ENCODE measurements around the gene CELA2A.

- TF ChIP-seq, protein P1, sequence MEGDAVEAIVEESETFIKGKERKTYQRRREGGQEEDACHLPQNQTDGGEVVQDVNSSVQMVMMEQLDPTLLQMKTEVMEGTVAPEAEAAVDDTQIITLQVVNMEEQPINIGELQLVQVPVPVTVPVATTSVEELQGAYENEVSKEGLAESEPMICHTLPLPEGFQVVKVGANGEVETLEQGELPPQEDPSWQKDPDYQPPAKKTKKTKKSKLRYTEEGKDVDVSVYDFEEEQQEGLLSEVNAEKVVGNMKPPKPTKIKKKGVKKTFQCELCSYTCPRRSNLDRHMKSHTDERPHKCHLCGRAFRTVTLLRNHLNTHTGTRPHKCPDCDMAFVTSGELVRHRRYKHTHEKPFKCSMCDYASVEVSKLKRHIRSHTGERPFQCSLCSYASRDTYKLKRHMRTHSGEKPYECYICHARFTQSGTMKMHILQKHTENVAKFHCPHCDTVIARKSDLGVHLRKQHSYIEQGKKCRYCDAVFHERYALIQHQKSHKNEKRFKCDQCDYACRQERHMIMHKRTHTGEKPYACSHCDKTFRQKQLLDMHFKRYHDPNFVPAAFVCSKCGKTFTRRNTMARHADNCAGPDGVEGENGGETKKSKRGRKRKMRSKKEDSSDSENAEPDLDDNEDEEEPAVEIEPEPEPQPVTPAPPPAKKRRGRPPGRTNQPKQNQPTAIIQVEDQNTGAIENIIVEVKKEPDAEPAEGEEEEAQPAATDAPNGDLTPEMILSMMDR (conservative IDR thresholded peaks at IDR 0.05; ENCODE audit: low read depth, low read length): no peak
- TF ChIP-seq EZH2 (IDR thresholded peaks at IDR 0.05; ENCODE audit: borderline replicate concordance, low read depth, low read length, poor library complexity, severe bottlenecking): no peak
Measured at GRCh38 chr1:15485636-15486035, 29.1 kb downstream of the CELA2A start.

Data from A673 (cell line).